ENCODE results near the gene DEPP1.

- TF ChIP-seq POLR2AphosphoS5 (IDR thresholded peaks at IDR 0.05; ENCODE audit: low read depth) = no peak
- TF ChIP-seq NANOG (IDR thresholded peaks at IDR 0.05; ENCODE audit: borderline replicate concordance) = no peak
- TF ChIP-seq, protein P1, sequence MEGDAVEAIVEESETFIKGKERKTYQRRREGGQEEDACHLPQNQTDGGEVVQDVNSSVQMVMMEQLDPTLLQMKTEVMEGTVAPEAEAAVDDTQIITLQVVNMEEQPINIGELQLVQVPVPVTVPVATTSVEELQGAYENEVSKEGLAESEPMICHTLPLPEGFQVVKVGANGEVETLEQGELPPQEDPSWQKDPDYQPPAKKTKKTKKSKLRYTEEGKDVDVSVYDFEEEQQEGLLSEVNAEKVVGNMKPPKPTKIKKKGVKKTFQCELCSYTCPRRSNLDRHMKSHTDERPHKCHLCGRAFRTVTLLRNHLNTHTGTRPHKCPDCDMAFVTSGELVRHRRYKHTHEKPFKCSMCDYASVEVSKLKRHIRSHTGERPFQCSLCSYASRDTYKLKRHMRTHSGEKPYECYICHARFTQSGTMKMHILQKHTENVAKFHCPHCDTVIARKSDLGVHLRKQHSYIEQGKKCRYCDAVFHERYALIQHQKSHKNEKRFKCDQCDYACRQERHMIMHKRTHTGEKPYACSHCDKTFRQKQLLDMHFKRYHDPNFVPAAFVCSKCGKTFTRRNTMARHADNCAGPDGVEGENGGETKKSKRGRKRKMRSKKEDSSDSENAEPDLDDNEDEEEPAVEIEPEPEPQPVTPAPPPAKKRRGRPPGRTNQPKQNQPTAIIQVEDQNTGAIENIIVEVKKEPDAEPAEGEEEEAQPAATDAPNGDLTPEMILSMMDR (conservative IDR thresholded peaks at IDR 0.05; ENCODE audit: low read depth in 2 of 2) = no peak
- TF ChIP-seq ETS1 (IDR thresholded peaks at IDR 0.05) = no peak
- no peak for TF ChIP-seq EZH2 (IDR thresholded peaks at IDR 0.05; ENCODE audit: low read depth, unreplicated experiment)
- no peak for TF ChIP-seq CREB1 (CRISPR knock-in tag; IDR thresholded peaks at IDR 0.05; ENCODE audit: low read depth)
- no peak for TF ChIP-seq ZNF331 (CRISPR knock-in tag; IDR thresholded peaks at IDR 0.05; ENCODE audit: low read depth)
- TF ChIP-seq JUNB (IDR thresholded peaks at IDR 0.05; ENCODE audit: unreplicated experiment) = no peak
- TF ChIP-seq, protein P2, sequence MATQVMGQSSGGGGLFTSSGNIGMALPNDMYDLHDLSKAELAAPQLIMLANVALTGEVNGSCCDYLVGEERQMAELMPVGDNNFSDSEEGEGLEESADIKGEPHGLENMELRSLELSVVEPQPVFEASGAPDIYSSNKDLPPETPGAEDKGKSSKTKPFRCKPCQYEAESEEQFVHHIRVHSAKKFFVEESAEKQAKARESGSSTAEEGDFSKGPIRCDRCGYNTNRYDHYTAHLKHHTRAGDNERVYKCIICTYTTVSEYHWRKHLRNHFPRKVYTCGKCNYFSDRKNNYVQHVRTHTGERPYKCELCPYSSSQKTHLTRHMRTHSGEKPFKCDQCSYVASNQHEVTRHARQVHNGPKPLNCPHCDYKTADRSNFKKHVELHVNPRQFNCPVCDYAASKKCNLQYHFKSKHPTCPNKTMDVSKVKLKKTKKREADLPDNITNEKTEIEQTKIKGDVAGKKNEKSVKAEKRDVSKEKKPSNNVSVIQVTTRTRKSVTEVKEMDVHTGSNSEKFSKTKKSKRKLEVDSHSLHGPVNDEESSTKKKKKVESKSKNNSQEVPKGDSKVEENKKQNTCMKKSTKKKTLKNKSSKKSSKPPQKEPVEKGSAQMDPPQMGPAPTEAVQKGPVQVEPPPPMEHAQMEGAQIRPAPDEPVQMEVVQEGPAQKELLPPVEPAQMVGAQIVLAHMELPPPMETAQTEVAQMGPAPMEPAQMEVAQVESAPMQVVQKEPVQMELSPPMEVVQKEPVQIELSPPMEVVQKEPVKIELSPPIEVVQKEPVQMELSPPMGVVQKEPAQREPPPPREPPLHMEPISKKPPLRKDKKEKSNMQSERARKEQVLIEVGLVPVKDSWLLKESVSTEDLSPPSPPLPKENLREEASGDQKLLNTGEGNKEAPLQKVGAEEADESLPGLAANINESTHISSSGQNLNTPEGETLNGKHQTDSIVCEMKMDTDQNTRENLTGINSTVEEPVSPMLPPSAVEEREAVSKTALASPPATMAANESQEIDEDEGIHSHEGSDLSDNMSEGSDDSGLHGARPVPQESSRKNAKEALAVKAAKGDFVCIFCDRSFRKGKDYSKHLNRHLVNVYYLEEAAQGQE (IDR thresholded peaks at IDR 0.05; ENCODE audit: unreplicated experiment) = no peak
Observed at GRCh38 chr10:44990965-44991364, 12.4 kb upstream of the DEPP1 start.
